NCI-H128 (cell line): Measurements from ENCODE around the gene GNA12.

Experiments
- DNase-seq: peaks from one replicate; lab custom pipeline; 2025; ENCODE audit not compliant: unreplicated experiment; lab: John Stamatoyannopoulos, UW

GNA12 gene

GRCh38 chr7:2717293-2718261, 126.5 kb downstream of the GNA12 start:
- DNase-seq, result no peak

GRCh38 chr7:2716906-2717292, 127.2 kb downstream of the GNA12 start:
- DNase-seq, result no peak

GRCh38 chr7:2716488-2716887, 127.6 kb downstream of the GNA12 start:
- no peak for DNase-seq

- no peak for DNase-seq
These were observed 128.5 kb downstream of the GNA12 start for GRCh38 chr7:2715341-2716231.

GRCh38 chr7:2714636-2715035, 129.5 kb downstream of the GNA12 start:
- no peak for DNase-seq

- no peak for DNase-seq
These were observed 130.1 kb downstream of the GNA12 start for GRCh38 chr7:2713978-2714377.

- no peak for DNase-seq
These were observed 130.7 kb downstream of the GNA12 start for GRCh38 chr7:2713370-2713769.

GRCh38 chr7:2711895-2712675, 132.0 kb downstream of the GNA12 start:
- no peak for DNase-seq

GRCh38 chr7:2710901-2711551, 133.1 kb downstream of the GNA12 start:
- DNase-seq, result no peak

- no peak for DNase-seq
These were observed 133.8 kb downstream of the GNA12 start for GRCh38 chr7:2710286-2710655.

GRCh38 chr7:2709553-2710285, 134.4 kb downstream of the GNA12 start:
- DNase-seq, result no peak

- DNase-seq, result no peak
These were observed 135.4 kb downstream of the GNA12 start for GRCh38 chr7:2708547-2709310.

- no peak for DNase-seq
These were observed 136.1 kb downstream of the GNA12 start for GRCh38 chr7:2708041-2708440.

GRCh38 chr7:2707481-2707880, 136.6 kb downstream of the GNA12 start:
- DNase-seq, result no peak

GRCh38 chr7:2706685-2707126, 137.4 kb downstream of the GNA12 start:
- DNase-seq, result no peak

GRCh38 chr7:2705371-2706096, 138.6 kb downstream of the GNA12 start:
- DNase-seq, result no peak

- DNase-seq, result no peak
These were observed 141.5 kb downstream of the GNA12 start for GRCh38 chr7:2702594-2702957.

GRCh38 chr7:2701832-2702593, 142.1 kb downstream of the GNA12 start:
- DNase-seq, result no peak
